ENCODE results near the gene MOV10L1. TPM values are rescaled to one million over a fixed set of nuclear protein-coding genes. Genes with fewer than 3 reads are reported as not detected.

The MOV10L1 gene
- 2.6 TPM in 2 replicates for total RNA-seq

GRCh38 chr22:50089682-50090411 is at the start of gene MOV10L1:
MOV10L1 (plus strand) TSS chr22:50090006; CDS start chr22:50090089, 83 bp downstream.

GRCh38 chr22:50058061-50058905 is 31.5 kb upstream of the MOV10L1 start, which contains the start of gene TTLL8:
TTLL8 (minus strand) TSS chr22:50058298.

GRCh38 chr22:50085211-50085972 is 4.4 kb upstream of the MOV10L1 start, which contains the start of gene MLC1:
MLC1 (minus strand) TSS chr22:50085426; CDS start chr22:50084902, 524 bp downstream.

GRCh38 chr22:50170453-50171318 is 80.9 kb downstream of the MOV10L1 start, which contains the start of gene PANX2:
PANX2 (plus strand) TSS chr22:50170731; CDS start chr22:50170731, 0 bp downstream.

GRCh38 chr22:50185375-50186087 is 95.7 kb downstream of the MOV10L1 start, which contains the start of gene TRABD:
TRABD (plus strand) TSS chr22:50185913; CDS start chr22:50193061, 7,148 bp downstream.

GRCh38 chr22:50200461-50201190 is 110.8 kb downstream of the MOV10L1 start, which contains the start of gene SELENOO:
SELENOO (plus strand) TSS chr22:50201011; CDS start chr22:50201037, 26 bp downstream.

Other genes with a start within 250 kb of the MOV10L1 start
- 13.1 and 14.8 TPM in 2 replicates for gene ZBED4, start 236.2 kb upstream of the MOV10L1 start, total RNA-seq
- 33.4 and 40.4 TPM in 2 replicates for gene ALG12, start 171.6 kb upstream of the MOV10L1 start, total RNA-seq
- 47.6 and 48.7 TPM in 2 replicates for gene CRELD2, start 171.4 kb upstream of the MOV10L1 start, total RNA-seq
- 30.2 and 35.9 TPM in 2 replicates for gene PIM3, start 129.2 kb upstream of the MOV10L1 start, total RNA-seq
- gene IL17REL, start 77.2 kb upstream of the MOV10L1 start, total RNA-seq = not detected in 2 replicates
- not detected in 2 replicates for gene TTLL8, start 31.7 kb upstream of the MOV10L1 start, total RNA-seq
- gene MLC1, start 4.6 kb upstream of the MOV10L1 start, total RNA-seq = under 0.01 TPM in 1 of 2 replicates, not detected in the other
- 0.36 and 0.65 TPM in 2 replicates for gene PANX2, start 80.7 kb downstream of the MOV10L1 start, total RNA-seq
- 22.5 and 23.2 TPM in 2 replicates for gene TRABD, start 95.9 kb downstream of the MOV10L1 start, total RNA-seq
- gene SELENOO, start 111.0 kb downstream of the MOV10L1 start, total RNA-seq = 12.3 and 20.6 TPM in 2 replicates
- 36.3 and 40.6 TPM in 2 replicates for gene TUBGCP6, start 155.0 kb downstream of the MOV10L1 start, total RNA-seq
- 20.8 and 24.2 TPM in 2 replicates for gene HDAC10, start 161.3 kb downstream of the MOV10L1 start, total RNA-seq
- 25.0 and 38.6 TPM in 2 replicates for gene MAPK12, start 171.7 kb downstream of the MOV10L1 start, total RNA-seq
- gene MAPK11, start 180.4 kb downstream of the MOV10L1 start, total RNA-seq = 6.1 and 7.6 TPM in 2 replicates
- gene PLXNB2, start 217.6 kb downstream of the MOV10L1 start, total RNA-seq = 125 and 138 TPM in 2 replicates
- gene DENND6B, start 237.0 kb downstream of the MOV10L1 start, total RNA-seq = 4.9 and 6.0 TPM in 2 replicates